ENCODE results near the gene MRO. TPM values are rescaled to one million over a fixed set of nuclear protein-coding genes. Genes with fewer than 3 reads are reported as not detected.

The MRO gene
- total and polyA plus RNA-seq, 2 of the 8 experiments (the other 6 are each of a cell fraction or from before 2014, with no cell fraction given), result 0.65 to 1.0 TPM

DNA sequence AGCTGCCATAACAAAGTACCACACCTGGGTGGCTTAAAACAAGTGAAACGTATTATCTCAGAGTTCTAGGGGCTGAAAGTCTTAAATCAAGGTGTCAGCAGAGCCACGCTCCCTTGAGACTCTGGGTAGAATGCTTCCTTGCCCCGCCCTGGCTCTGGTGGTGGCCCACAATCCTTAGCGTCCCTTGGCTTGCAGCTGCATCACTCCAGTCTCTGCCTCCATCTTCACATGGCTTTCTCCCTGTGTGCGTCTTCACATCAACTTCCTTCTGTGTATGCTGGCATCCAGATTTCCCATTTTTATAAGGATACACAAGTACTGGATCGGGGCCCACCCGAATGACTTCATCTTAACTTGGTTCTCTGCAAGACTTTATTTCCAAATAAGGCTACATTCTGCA lies 62.5 kb downstream of the MRO start:
- H3K23me2 ChIP-seq (ENCODE audit: low read depth, low read length), result no peaks in the 10 kb centered on the region
- no peak for FAIRE-seq
- H2BK15ac ChIP-seq (ENCODE audit: low read length), result no peak overlapping the region
- H2BK20ac ChIP-seq (ENCODE audit: low read length), result no peak overlapping the region
- H3K79me1 ChIP-seq (ENCODE audit: low read depth, low read length), result no peaks in the 10 kb centered on the region
- H3K4me3 ChIP-seq (ENCODE audit: extremely low read depth in 1 of 4, insufficient read depth in 2 of 4, low read depth in 3 of 4, low read length in 4 of 4), result no peak overlapping the region
- ChIA-PET CTCF (ENCODE audit: partially characterized antibody) (no interaction called here), POLR2A (ENCODE audit: partially characterized antibody) (no interaction called here)
- H3K18ac ChIP-seq (ENCODE audit: extremely low read depth, low read length), result no peak overlapping the region
- H4K8ac ChIP-seq (ENCODE audit: extremely low read depth, insufficient read depth, low read length), result no peak overlapping the region
- H3K23ac ChIP-seq (ENCODE audit: insufficient read length), result no peak overlapping the region
- no peak overlapping the region for H3K4me2 ChIP-seq (ENCODE audit: insufficient read depth in 1 of 2, low read depth in 2 of 2, low read length in 2 of 2)
- no peak overlapping the region for H4K5ac ChIP-seq (ENCODE audit: insufficient read length, low read depth, low read length)
- H4K91ac ChIP-seq (replicated peaks; ENCODE audit: insufficient read length, low read length), result no peak overlapping the region
- no peaks in the 10 kb centered on the region; a peak in 1 of 8 replicates for H3K36me3 ChIP-seq (ENCODE audit: control insufficient read depth in 2 of 4, insufficient read depth in 4 of 4, low read length in 3 of 4)
- 92% methylated on average over 7 of the region's 7 CpGs; no CpG with 5 or more reads in 1 of the 2 experiments for WGBS, 2 experiments (ENCODE audit: extremely low coverage in 1 of 2, insufficient coverage in 1 of 2, insufficient read length in 1 of 2, insufficient replicate concordance in 2 of 2, low coverage in 1 of 2, low lambda C conversion rate in 2 of 2, missing lambda C conversion rate in 1 of 2)
- no peak overlapping the region for H2AK5ac ChIP-seq (ENCODE audit: low read depth, low read length)
- no peak overlapping the region for H2BK120ac ChIP-seq (replicated peaks; ENCODE audit: low read depth, low read length)
- no peaks in the 10 kb centered on the region for H3K27me3 ChIP-seq (replicated peaks in 1 of 4; ENCODE audit: control insufficient read depth in 3 of 4, extremely low read depth in 1 of 4, insufficient read depth in 3 of 4, low read length in 3 of 4)
- H3K27ac ChIP-seq (ENCODE audit: low read depth, low read length), result no peak overlapping the region
- no peak overlapping the region for H3K14ac ChIP-seq (ENCODE audit: insufficient read length)
- H4K20me1 ChIP-seq (replicated peaks in 1 of 2; ENCODE audit: control insufficient read depth in 1 of 2, insufficient read depth in 2 of 2, low read length in 2 of 2), result no peaks in the 10 kb centered on the region
- H2BK12ac ChIP-seq (ENCODE audit: low read depth, low read length), result no peak overlapping the region
- no peak overlapping the region for H2BK5ac ChIP-seq (ENCODE audit: low read depth, low read length)
- H2AFZ ChIP-seq (ENCODE audit: low read length), result no peak overlapping the region
- no peaks in the 10 kb centered on the region for H3K79me2 ChIP-seq (ENCODE audit: control insufficient read depth in 1 of 2, insufficient read depth in 2 of 2, low read length in 2 of 2)
- no peak overlapping the region for H3K4ac ChIP-seq (replicated peaks; ENCODE audit: insufficient read length, low read depth, low read length)
- no peak overlapping the region for H3K56ac ChIP-seq (replicated peaks; ENCODE audit: insufficient read length, low read depth, low read length)
- no peaks in the 10 kb centered on the region for H3K4me1 ChIP-seq (replicated peaks in 1 of 4; ENCODE audit: control insufficient read depth in 3 of 4, insufficient read depth in 4 of 4, low read length in 3 of 4)
- H3K9ac ChIP-seq (replicated peaks in 1 of 4; ENCODE audit: extremely low read depth in 1 of 4, low read depth in 3 of 4, low read length in 3 of 4), result no peak overlapping the region
- DNase-seq (ENCODE audit: low read depth in 1 of 2, low spot score in 2 of 2), result peak in 1 of 2 experiments; percentile 22
- H3K9me3 ChIP-seq (ENCODE audit: insufficient read depth in 2 of 2, low read depth in 1 of 2, low read length in 1 of 2), result no peaks in the 10 kb centered on the region
- TF ChIP-seq CHD1 (IDR thresholded peaks at IDR 0.05; ENCODE audit: low read depth, low read length) (no peak), NRF1 (IDR thresholded peaks at IDR 0.05; ENCODE audit: low read depth, low read length) (no peak), CHD2 (IDR thresholded peaks at IDR 0.05; ENCODE audit: low read length) (no peak), KDM4A (IDR thresholded peaks at IDR 0.05; ENCODE audit: low read depth, low read length, severe bottlenecking) (no peak), JUN (IDR thresholded peaks at IDR 0.05; ENCODE audit: low read depth, low read length) (no peak), BACH1 (IDR thresholded peaks at IDR 0.05; ENCODE audit: low read length) (no peak), BCL11A (IDR thresholded peaks at IDR 0.05; ENCODE audit: low read depth in 2 of 2, low read length in 2 of 2) (no peak), SIN3A (conservative IDR thresholded peaks at IDR 0.05 in 1 of 2, IDR thresholded peaks at IDR 0.05 in 1 of 2; ENCODE audit: low read depth in 1 of 2, low read length in 2 of 2) (no peak), POLR2A (IDR thresholded peaks at IDR 0.05; ENCODE audit: control extremely low read depth in 1 of 2, low read depth in 2 of 2, low read length in 2 of 2) (no peak), ZNF274 (IDR thresholded peaks at IDR 0.05; ENCODE audit: borderline replicate concordance, extremely low read depth, low read length) (no peak)
- TF ChIP-seq, protein P1, sequence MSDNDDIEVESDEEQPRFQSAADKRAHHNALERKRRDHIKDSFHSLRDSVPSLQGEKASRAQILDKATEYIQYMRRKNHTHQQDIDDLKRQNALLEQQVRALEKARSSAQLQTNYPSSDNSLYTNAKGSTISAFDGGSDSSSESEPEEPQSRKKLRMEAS (IDR thresholded peaks at IDR 0.05), result no peak
